Pons (tissue), 1 donor: ENCODE data around the gene RPTOR.

Source experiments
- DNase-seq: peaks from one replicate; pipeline ENCODE4 v3.0.0-alpha.2; 2016; ENCODE audit warnings: low spot score

The RPTOR gene

DNA sequence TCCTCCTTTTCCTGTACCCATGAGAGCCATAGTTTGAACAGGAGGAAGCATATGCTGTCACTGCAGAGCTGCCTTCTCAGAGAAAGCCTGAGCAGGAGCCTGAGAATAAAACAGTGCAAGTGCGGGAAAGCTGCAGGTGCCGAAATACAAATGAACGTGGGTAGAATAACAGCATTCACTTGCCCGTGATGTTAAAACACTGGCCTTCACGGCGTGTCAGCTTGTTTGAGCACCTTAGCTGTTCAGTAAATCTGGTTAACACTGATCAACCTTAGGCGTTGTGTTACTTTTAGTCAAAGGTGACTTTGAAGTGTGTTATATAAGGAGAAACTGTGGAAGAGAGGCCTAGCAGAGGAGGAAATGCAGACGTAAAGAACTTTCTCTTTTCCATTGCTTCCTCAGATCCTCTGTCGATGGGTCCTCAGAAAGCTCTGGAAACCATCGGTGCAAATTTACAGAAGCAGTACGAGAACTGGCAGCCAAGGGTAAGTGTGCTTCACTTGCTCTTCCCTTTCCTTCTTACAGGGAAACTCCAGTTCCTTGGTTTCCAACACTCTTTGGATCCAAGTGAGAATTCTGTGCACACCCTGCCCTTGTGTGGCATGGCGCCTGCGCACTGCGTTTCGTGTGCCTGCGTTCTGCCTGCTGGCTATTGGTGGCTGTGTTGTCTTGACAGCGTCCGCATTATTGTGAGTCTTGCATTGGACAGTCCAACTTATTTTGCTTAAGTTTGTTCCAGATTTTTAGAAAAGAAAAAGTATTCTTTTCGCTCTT is 98.9 kb downstream of the RPTOR start:
- no peak for DNase-seq

DNA sequence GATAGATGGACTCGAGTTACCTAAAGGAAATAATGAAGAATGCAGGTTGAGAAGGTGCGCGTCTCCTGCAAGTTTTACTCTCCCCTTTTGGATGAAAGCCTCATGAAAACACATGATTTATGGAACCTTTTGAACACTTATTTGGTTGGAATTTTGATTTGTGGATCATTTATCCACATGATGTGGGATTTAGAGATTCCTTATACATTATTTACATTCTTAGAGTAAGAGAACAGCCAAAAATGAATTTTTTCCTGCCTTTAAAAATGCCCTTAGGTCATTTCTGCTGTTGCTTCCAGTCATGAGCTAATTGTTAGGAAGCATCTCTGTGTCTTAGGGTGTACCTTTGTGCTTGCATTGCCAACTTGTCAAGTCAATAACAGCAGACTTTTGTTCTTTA is 99.9 kb downstream of the RPTOR start:
- DNase-seq: no peak

DNA sequence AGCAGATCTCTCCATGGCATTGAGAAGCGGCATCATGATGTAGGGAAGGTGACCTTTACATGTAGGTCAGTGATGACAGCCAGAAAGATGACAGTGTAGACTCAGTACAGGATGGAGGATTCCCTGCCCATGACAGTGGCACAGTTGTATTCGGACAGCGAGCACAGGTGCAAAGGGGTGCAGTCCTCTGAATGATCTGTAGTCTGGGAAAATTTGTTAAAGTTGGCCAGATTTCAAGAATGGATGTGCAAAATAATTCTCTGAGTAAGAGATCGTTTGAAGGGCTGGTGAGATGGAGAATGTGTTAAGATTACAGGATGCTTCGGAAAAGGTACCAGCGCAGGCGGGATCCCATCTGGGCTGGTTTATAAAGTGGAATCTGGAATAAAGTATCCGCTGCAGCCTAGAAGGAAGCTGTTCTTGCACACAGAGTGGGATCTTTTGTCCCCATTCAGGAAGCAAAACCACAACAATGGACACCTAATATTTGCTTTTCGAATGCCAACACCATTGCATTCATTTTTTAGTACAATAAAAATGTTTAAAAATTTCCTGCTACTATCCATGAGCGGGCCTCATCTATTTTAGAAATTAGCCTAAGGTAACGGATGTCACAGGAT is 101.2 kb downstream of the RPTOR start:
- DNase-seq: no peak

- no peak for DNase-seq
Measured at GRCh38 chr17:80646328-80646727, 101.7 kb downstream of the RPTOR start.

DNA sequence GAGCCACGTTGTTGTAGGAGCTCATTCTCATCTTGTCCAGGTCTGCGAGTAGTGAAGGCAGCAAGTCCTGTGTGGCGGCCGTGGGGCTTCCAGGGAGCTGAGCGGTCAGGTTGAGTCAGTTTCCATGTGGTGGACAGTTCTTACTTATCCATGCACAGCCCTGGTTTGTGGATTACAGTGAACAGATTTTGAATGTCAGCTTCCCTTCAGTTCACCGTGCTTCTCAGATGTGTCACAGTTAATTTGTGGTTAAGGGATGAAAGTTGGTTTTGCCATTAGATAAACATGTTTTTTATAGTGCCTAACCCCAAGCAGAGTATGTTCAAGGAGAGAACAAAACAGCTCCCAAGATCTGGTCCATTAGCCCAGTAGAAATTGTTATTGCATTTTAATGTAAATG is 103.1 kb downstream of the RPTOR start:
- no peak for DNase-seq

DNA sequence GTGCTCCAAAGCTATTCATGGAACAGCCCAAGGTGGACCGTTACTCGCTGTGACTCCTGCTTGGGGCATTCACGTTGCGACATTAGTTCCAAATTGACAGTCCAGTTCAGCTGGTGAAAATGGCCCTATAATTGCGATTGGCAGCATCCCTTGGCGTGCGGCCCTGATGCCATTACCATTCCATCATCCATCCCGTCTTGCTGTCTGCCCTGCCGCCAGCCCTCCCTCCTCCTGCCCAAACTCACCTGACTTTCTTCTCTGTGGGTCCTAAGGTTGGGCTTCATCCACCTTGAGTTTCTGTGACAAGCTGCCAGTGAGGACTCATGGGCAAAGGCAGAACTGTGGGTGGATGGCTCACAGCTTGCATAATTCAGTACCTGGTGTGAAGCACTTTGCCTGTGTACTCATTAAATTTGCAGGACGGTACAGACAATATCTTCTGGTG is 104.6 kb downstream of the RPTOR start:
- no peak for DNase-seq

DNA sequence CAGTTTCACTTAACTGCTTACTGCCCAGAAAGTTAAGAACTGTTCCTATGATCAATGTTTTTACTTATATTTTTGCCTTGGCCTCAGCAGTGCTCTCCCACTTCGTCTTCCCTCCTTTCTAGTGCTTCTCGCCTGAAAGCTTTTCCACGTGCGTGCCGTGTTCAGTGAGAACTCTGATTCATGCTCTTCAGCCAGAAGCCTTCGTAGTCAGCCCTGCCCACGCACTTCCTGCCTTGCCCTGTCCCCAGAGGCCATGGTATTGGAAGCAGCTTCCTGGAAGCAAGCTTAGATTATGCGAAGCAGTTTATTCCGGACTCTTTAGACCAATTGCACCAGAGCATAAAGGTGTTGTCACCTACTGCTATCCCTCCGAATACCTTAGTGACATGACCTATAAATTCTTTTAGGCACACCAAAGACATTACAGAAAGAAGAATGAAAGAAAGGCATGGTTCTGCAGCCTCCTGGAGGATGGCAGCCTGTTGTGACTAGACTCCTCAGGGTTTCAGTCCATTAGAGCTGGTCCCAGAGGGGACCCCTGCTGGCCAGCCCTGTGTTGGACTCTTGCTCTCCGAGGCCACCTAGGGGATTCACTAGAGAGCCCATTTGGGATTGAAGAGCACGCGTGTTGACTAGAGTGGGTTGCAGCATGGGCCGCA is 105.2 kb downstream of the RPTOR start:
- peak; percentile 34 for DNase-seq

DNA sequence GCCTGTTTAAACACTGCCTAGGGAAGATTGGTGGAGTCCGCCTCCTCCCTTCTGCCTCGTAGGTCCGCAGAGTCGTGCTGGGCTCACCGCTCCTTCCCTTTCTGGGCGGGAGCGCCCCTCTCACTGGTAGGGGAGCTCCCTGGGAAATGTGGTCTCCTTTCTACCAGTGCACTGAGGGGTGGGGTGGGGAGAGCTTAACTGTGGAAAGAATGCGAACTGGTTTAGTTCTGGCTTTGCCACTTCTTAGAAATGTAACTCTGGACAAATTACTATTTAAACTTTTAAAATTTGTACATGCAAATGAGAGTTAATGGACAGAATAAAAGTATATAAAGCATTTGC is 105.7 kb downstream of the RPTOR start:
- DNase-seq: no peak

- no peak for DNase-seq
Measured at GRCh38 chr17:80650751-80651518, 106.3 kb downstream of the RPTOR start.

DNA sequence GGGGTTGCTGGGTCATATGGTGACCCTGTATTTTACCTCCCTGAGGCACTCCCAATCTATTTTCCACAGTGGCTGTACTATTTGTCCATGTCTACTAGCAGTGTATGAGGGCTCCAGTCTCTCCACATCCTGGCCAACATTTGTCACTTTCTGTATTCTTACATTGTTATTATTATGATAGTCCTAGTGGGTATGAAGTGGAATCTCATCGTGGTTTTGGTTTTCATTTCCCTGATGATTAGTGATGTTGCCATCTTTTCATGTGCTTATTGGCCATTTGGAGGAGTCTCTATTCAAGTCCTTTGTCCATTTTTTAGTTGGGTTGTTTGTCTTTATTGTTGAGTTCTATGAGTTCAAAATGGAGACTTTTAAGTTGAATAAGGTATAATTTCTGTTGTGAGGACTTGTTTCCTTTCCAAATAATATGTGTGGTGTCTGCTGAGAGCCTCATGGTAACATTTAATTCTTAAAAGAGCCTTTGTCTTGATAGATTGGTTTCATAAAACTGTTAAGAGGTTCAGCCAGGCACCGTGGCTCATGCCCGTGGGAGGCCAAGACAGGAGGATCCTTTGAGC is 108.2 kb downstream of the RPTOR start:
- no peak for DNase-seq

DNA sequence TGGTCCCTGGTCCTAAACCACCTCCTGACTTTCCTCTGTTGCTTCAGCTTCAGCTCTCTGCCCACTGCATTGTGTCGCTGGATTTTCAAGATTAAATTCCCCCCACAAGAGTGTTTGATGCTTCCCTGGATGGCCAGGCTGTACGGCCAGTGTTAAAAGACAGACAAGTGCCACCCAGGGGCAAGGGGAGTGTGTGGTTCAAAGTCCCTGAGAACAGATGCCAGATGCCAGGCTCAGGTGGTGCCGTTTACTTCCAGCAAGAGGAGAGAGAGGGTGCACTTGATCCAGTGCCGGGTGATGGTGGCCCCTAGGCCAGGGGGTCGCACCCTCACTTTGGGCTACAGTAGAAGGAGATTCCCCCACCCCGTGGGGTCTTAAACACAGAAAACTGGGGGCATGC is 109.2 kb downstream of the RPTOR start:
- no peak for DNase-seq

DNA sequence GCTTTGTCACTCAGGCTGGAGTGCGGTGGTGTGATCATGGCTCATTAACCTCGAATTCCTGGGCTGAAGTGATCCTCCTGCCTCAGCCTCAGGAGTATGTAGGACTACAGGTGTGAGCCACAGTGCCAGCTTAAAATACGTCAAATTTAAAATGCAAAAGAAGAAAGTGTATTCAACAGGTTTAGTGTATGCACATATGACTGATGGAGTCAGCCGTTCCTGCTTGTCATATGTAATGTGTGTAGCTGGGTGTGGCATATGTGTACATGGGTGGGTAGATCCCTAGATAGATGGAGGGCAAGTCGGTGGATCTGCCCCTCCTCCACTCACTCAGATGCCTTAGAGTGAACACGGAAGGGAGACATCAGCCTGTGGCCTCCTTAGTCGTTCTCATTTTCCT is 111.0 kb downstream of the RPTOR start:
- no peak for DNase-seq

DNA sequence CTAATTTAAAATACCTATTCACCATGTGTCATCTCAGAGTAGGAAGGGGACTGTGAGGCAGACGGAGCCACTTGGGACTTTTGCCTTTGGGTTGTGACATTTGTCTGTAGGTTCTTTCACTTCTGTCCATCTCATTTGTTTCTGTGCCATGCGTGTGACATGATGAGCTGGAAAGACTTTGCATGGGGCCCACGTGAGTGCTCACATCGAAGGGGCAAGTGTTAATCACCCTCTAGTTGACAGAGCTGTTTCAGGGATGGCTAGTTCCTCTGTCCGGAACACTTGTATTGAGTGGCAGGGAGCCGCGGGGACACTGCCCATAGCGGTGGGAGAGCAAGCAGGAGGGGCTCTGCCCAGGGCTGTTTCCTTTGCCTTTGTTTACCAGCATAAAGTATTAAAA is 112.0 kb downstream of the RPTOR start:
- peak; percentile 42 for DNase-seq

- DNase-seq: no peak
Measured at GRCh38 chr17:80657561-80657960, 112.9 kb downstream of the RPTOR start.

- no peak for DNase-seq
Measured at GRCh38 chr17:80658821-80659220, 114.2 kb downstream of the RPTOR start.

- no peak for DNase-seq
Measured at GRCh38 chr17:80659651-80660050, 115.0 kb downstream of the RPTOR start.

DNA sequence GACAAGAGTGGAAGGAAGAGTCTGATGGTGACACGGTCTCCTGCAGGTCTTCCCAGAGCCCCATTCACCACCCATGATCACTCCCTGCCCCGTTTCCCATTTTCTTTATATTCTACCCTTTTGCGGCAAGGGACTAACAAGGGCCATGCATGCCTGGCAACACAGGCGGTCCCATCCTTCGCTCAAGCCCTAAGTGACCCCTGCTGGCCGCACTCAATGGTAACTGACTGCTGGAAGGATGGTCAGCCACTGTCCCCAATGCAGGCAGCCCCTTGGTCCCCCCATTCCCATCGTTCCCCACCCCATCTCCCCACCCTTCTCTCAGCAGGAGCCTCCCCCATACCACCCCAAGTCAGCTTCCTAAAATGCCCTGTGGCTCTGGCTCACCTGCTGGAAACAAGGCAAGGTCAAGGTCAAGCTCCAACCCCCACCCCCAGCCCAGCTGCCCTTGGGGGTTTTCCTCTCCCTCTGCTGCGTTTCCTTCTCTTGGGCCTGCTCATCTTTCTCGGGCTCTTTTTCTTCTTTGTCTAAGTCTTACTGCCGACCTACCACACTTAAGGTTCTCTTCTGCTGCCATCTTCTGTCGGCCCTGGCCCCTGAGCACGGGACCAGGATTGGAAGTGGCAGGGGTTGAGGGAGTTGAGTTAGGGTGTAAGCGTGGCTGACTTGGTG is 116.0 kb downstream of the RPTOR start:
- DNase-seq: no peak

DNA sequence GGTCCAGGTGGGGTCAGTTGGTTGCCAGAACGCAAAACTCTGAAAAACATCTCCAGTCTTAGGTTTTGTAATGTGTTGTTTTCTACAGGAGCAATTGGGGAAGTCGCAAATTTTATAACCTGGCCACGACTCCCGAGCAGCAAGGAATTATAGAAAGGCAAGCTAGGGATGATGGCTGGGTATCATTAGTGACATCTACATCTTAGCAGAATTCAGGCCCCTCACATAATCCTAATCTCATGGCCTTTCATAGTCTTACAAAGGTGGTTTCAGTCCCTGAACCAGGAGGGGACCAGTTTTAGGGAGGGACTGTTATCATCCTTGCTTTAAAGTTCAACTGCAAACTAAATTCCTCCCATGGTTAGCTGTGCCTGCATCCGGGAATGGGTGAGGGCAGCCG is 117.9 kb downstream of the RPTOR start:
- DNase-seq: no peak

GRCh38 chr17:80663781-80664206 is 119.2 kb downstream of the RPTOR start:
- DNase-seq: no peak

- no peak for DNase-seq
Measured at GRCh38 chr17:80664217-80664790, 119.7 kb downstream of the RPTOR start.

DNA sequence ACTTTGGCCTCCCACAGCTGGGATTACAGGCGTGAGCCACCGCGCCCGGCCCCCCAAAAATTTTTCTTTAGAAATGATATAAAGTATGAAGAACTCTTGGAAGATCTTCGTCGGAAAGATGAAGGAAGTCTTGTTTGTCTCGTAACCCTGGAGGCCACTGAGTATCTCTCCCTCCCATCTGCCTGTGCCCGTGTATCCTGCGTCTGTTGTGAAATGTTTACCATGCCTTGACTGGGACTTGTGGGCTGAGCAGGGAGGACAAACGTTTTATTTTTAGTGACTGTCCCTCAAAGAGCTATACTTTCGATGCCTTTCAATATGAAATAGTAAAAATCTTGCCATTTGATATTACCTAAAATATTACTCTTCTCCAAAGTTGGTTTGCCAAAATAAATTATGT is 121.2 kb downstream of the RPTOR start:
- DNase-seq: no peak
